Measurements from ENCODE around the gene NEK8.

DNA sequence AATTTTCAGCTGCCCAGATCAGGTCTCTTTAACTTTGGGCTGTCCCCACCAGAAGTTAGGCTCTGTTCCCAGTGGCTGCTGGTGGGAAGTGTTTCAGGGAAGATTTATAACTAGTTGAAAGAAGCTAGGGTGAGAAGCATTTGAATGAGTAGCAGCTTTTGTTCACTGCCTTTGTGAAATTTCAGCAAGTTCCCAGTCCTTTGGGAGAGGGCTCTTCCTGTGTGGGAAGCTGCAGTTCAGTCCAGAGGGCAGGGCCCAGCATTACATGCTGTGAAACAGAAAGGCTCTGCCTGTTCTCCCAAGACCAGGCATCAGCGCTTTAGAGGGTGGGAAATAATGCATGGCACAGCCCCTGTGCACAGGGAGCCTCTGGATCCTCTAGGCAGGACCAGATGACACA is 34.7 kb upstream of the NEK8 start:
- TF ChIP-seq SMC3 (conservative IDR thresholded peaks at IDR 0.05; ENCODE audit: insufficient read depth, low read depth, low read length), result no peak
- no peak for TF ChIP-seq CTCF (IDR thresholded peaks at IDR 0.05 in 2 of 3, conservative IDR thresholded peaks at IDR 0.05 in 1 of 3; ENCODE audit: insufficient read depth in 2 of 3, low read depth in 1 of 3, low read length in 3 of 3)
- no peak for TF ChIP-seq BHLHE40 (IDR thresholded peaks at IDR 0.05; ENCODE audit: low read length)
- no peak for TF ChIP-seq HNRNPLL (IDR thresholded peaks at IDR 0.05; ENCODE audit: low read depth, low read length, poor library complexity, severe bottlenecking)
- no peak for TF ChIP-seq ZNF408 (CRISPR knock-in tag; IDR thresholded peaks at IDR 0.05; ENCODE audit: low read depth)
- TF ChIP-seq POLR2AphosphoS5 (IDR thresholded peaks at IDR 0.05; ENCODE audit: control insufficient read depth, insufficient read depth, low read depth, low read length), result no peak
- no peak for TF ChIP-seq NFE2L1 (tag; IDR thresholded peaks at IDR 0.05; ENCODE audit: borderline replicate concordance, low read depth)
- TF ChIP-seq E2F4 (CRISPR knock-in tag; IDR thresholded peaks at IDR 0.05; ENCODE audit: low read depth), result no peak

Data from K562 (cell line).